SJCRH30 (cell line): ENCODE measurements around the gene UTP15. TPM values are rescaled to one million over a fixed set of nuclear protein-coding genes. Genes with fewer than 3 reads are reported as not detected.

Experiments used
- DNase-seq, 2 experiments: peaks; one replicate each; pipeline ENCODE4 v3.0.0-alpha.2; 2015 to 2020
- H3K27ac ChIP-seq: fragments of 250-450 bp; sonication (Bioruptor Pico); 2 replicates; pipeline ENCODE4 v1.5.1; 2020; ENCODE audit warnings: mild to moderate bottlenecking, moderate library complexity
- H3K27me3 ChIP-seq: fragments of 250-450 bp; sonication (Bioruptor Pico); 2 replicates; pipeline ENCODE4 v1.5.1; 2020; ENCODE audit warnings: mild to moderate bottlenecking, moderate library complexity
- H3K36me3 ChIP-seq: fragments of 250-450 bp; sonication (Bioruptor Pico); 2 replicates; pipeline ENCODE4 v1.5.1; 2020; ENCODE audit warnings: mild to moderate bottlenecking, moderate library complexity
- H3K4me1 ChIP-seq: fragments of 250-450 bp; sonication (Bioruptor Pico); 2 replicates; pipeline ENCODE4 v1.5.1; 2020; ENCODE audit warnings: mild to moderate bottlenecking, moderate library complexity
- H3K4me3 ChIP-seq: fragments of 250-450 bp; sonication (Bioruptor Pico); 2 replicates; pipeline ENCODE4 v1.5.1; 2020; ENCODE audit warnings: mild to moderate bottlenecking, moderate library complexity
- H3K9me3 ChIP-seq: fragments of 250-450 bp; sonication (Bioruptor Pico); replicated peaks from 2 replicates; pipeline ENCODE4 v1.5.1; 2020; ENCODE audit warnings: mild to moderate bottlenecking, moderate library complexity
- total RNA-seq: library from RNA; depleted of rRNA; stranded (reverse); fragments of >200 nt; shearing (Covaris generic); gene quantifications from 2 replicates; pipeline ENCODE4 v1.2.3, GENCODE V29; 2014; rRNA removed

The UTP15 gene
- total RNA-seq, 1 experiment from 2014 or later: 47.1 TPM

GRCh38 chr5:73624888-73625287 lies 59.3 kb downstream of the UTP15 start:
- Histone ChIP-seq H3K9me3 (no peaks in the 10 kb centered on the region), H3K36me3 (no peaks in the 10 kb centered on the region), H3K27ac (no peak overlapping the region), H3K4me1 (peaks cover 11% of the 10 kb centered on the region), H3K27me3 (no peaks in the 10 kb centered on the region), H3K4me3 (peak overlapping the region; percentile 78)
- DNase-seq: no peak

- no peak for DNase-seq
- Histone ChIP-seq H3K36me3 (no peaks in the 10 kb centered on the region), H3K4me3 (peak overlapping the region; percentile 78), H3K4me1 (peaks cover 5% of the 10 kb centered on the region), H3K9me3 (no peaks in the 10 kb centered on the region), H3K27ac (peak overlapping the region; percentile 48; the same call in 1 of the 2 replicates), H3K27me3 (no peaks in the 10 kb centered on the region)
Measured at GRCh38 chr5:73625372-73625943, 59.9 kb downstream of the UTP15 start.

GRCh38 chr5:73625944-73626811 lies 60.6 kb downstream of the UTP15 start, which contains the start of gene ARHGEF28:
ARHGEF28 (plus strand) TSS chr5:73626196; CDS start chr5:73684852, 58,656 bp downstream.
- Histone ChIP-seq H3K4me3 (peak within 1 kb of the TSS; percentile 78), H3K9me3 (no peaks in the 10 kb centered on the region), H3K27ac (peak within 1 kb of the TSS; percentile 48; the same call in 1 of the 2 replicates), H3K4me1 (no peaks in the 10 kb centered on the region; the same call in 1 of the 2 replicates), H3K36me3 (no peaks in the 10 kb centered on the region), H3K27me3 (no peaks in the 10 kb centered on the region)
- peak; percentile 75 to 80 for DNase-seq

- no peaks in the 10 kb centered on the region; the same call in 1 of the 2 replicates for H3K4me1 ChIP-seq
- H3K36me3 ChIP-seq: no peaks in the 10 kb centered on the region
- H3K9me3 ChIP-seq: no peaks in the 10 kb centered on the region
- H3K27ac ChIP-seq: peak overlapping the region; percentile 45; the same call in 1 of the 2 replicates
- peak in 1 of 2 experiments; percentile 30 for DNase-seq
- H3K27me3 ChIP-seq: no peaks in the 10 kb centered on the region
- peak overlapping the region; percentile 78 for H3K4me3 ChIP-seq
Measured at GRCh38 chr5:73626814-73627313, 61.3 kb downstream of the UTP15 start.

GRCh38 chr5:73629456-73629855 lies 63.9 kb downstream of the UTP15 start:
- Histone ChIP-seq H3K9me3 (no peaks in the 10 kb centered on the region), H3K27me3 (no peaks in the 10 kb centered on the region), H3K36me3 (no peaks in the 10 kb centered on the region), H3K27ac (no peak overlapping the region), H3K4me1 (no peaks in the 10 kb centered on the region; the same call in 1 of the 2 replicates), H3K4me3 (no peak overlapping the region)
- no peak for DNase-seq

- no peaks in the 10 kb centered on the region for H3K4me1 ChIP-seq
- no peaks in the 10 kb centered on the region for H3K9me3 ChIP-seq
- no peaks in the 10 kb centered on the region for H3K36me3 ChIP-seq
- no peak overlapping the region for H3K4me3 ChIP-seq
- H3K27ac ChIP-seq: no peak overlapping the region
- DNase-seq: no peak
- no peaks in the 10 kb centered on the region for H3K27me3 ChIP-seq
Measured at GRCh38 chr5:73630765-73631164, 65.2 kb downstream of the UTP15 start.

GRCh38 chr5:73631500-73631899 lies 66.0 kb downstream of the UTP15 start:
- no peaks in the 10 kb centered on the region for H3K4me1 ChIP-seq
- no peak overlapping the region for H3K27ac ChIP-seq
- H3K4me3 ChIP-seq: no peak overlapping the region
- H3K27me3 ChIP-seq: no peaks in the 10 kb centered on the region
- DNase-seq: no peak
- H3K36me3 ChIP-seq: no peaks in the 10 kb centered on the region
- no peaks in the 10 kb centered on the region for H3K9me3 ChIP-seq

Other genes starting within 250 kb of the UTP15 start
- gene FOXD1, start 117.0 kb upstream of the UTP15 start, total RNA-seq: 10.5 and 10.9 TPM in 2 replicates
- 1,145 and 1,184 TPM in 2 replicates for gene BTF3, start 67.3 kb upstream of the UTP15 start, total RNA-seq
- 12.2 and 13.2 TPM in 2 replicates for gene ANKRA2, start 104 bp upstream of the UTP15 start, total RNA-seq
- 5.2 and 5.8 TPM in 2 replicates for gene ARHGEF28, start 60.5 kb downstream of the UTP15 start, total RNA-seq